HepG2 (cell line): ENCODE measurements around the gene CTU2. TPM values are rescaled to one million over a fixed set of nuclear protein-coding genes. Genes with fewer than 3 reads are reported as not detected.

Experiments
- AHR ChIP-seq: IDR thresholded peaks from 2 replicates; pipeline ENCODE4 v1.6.1; 2018; ENCODE audit warnings: missing genetic modification reagents, missing compliant biosample characterization
- ATAD3A ChIP-seq: sonication (generic); formaldehyde crosslinking; IDR thresholded peaks from 2 replicates; pipeline ENCODE4 v1.4.0; 2020; ENCODE audit warnings: missing genetic modification reagents
- ATF7 ChIP-seq, 2 experiments: fragments of 450-650 bp in 1 of 2; sonication (generic) in 1 of 2; formaldehyde crosslinking in 1 of 2; IDR thresholded peaks; 2 replicates each; pipeline versions ENCODE4 v1.4.0 to v1.6.1; 2016 to 2020; ENCODE audit warnings: antibody characterized with exemption in 1 of 2, mild to moderate bottlenecking in 1 of 2, missing genetic modification reagents in 1 of 2
- FOXK2 ChIP-seq: fragments of 450-650 bp; IDR thresholded peaks from 2 replicates; pipeline ENCODE4 v1.6.1; 2016
- HDAC6 ChIP-seq: fragments of 200-600 bp; sonication (generic); IDR thresholded peaks from 2 replicates; pipeline ENCODE4 v1.7.0; 2017; ENCODE audit warnings: mild to moderate bottlenecking, antibody characterized with exemption, low read length, low read depth
- PCBP1 ChIP-seq: fragments of 200-400 bp; formaldehyde crosslinking; IDR thresholded peaks from 2 replicates; pipeline ENCODE4 v1.6.1; 2017; ENCODE audit warnings: mild to moderate bottlenecking, low read depth, low read length, borderline replicate concordance
- PHF21A ChIP-seq: sonication (generic); formaldehyde crosslinking; IDR thresholded peaks from 2 replicates; pipeline ENCODE4 v1.5.0; 2020; ENCODE audit warnings: mild to moderate bottlenecking, missing genetic modification reagents
- SOX6 ChIP-seq, 2 experiments: fragments of 450-650 bp in 1 of 2; sonication (generic) in 1 of 2; formaldehyde crosslinking in 1 of 2; IDR thresholded peaks; 2 replicates each; pipeline versions ENCODE4 v1.4.0 to v1.6.1; 2017 to 2020; ENCODE audit warnings: antibody characterized with exemption in 1 of 2, mild to moderate bottlenecking in 1 of 2, missing genetic modification reagents in 1 of 2
- U2AF2 ChIP-seq: fragments of 200-400 bp; formaldehyde crosslinking; IDR thresholded peaks from 2 replicates; pipeline ENCODE4 v1.6.1; 2017; ENCODE audit warnings: low read depth, mild to moderate bottlenecking, low read length
- ZNF138 ChIP-seq: sonication (generic); formaldehyde crosslinking; IDR thresholded peaks from 2 replicates; pipeline ENCODE4 v1.5.0; 2020; ENCODE audit warnings: mild to moderate bottlenecking, low read depth, missing genetic modification reagents
- ZNF546 ChIP-seq: sonication (generic); formaldehyde crosslinking; conservative IDR thresholded peaks from 2 replicates; pipeline ENCODE4 v1.8.1; 2023; ENCODE audit warnings: mild to moderate bottlenecking, missing genetic modification reagents
- ZNF547 ChIP-seq: sonication (generic); formaldehyde crosslinking; IDR thresholded peaks from 2 replicates; pipeline ENCODE4 v1.5.1; 2020; ENCODE audit warnings: mild to moderate bottlenecking, missing genetic modification reagents
- ZNF562 ChIP-seq: sonication (generic); formaldehyde crosslinking; IDR thresholded peaks from 2 replicates; pipeline ENCODE4 v1.8.0; 2022; ENCODE audit warnings: missing genetic modification reagents, borderline replicate concordance
- ZNF572 ChIP-seq: sonication (generic); formaldehyde crosslinking; IDR thresholded peaks from 2 replicates; pipeline ENCODE4 v1.5.1; 2020; ENCODE audit warnings: mild to moderate bottlenecking, missing genetic modification reagents
- ZNF83 ChIP-seq: sonication (generic); formaldehyde crosslinking; IDR thresholded peaks from 2 replicates; pipeline ENCODE4 v1.4.0; 2020; ENCODE audit warnings: missing genetic modification reagents, mild to moderate bottlenecking, borderline replicate concordance
- polyA plus RNA-seq, 8 experiments: library from polyadenylated mRNA; depleted of rRNA in 3 of 8; stranded (reverse) in 7 of 8; unstranded in 1 of 8; fragments of >200 nt; fragmentation: Illumina TruSeq in 4 of 8; extraction: Trizol in 4 of 8; gene quantifications; 2 replicates each; pipeline versions ENCODE4 v1.2.1 to v1.2.3, GENCODE V29; 2011 to 2016; ENCODE audit warnings: low read depth in 4 of 8, missing spikeins in 1 of 8, mixed read lengths in 1 of 8; ENCODE audit not compliant: insufficient read depth in 1 of 8
- total RNA-seq, 5 experiments: library from RNA; depleted of rRNA; stranded (reverse); fragments of >200 nt; fragmentation: Illumina TruSeq; extraction: Trizol; gene quantifications; 2 replicates each; pipeline ENCODE4 v1.2.3, GENCODE V29; 2016; ENCODE audit warnings: low read depth in 1 of 5
- TF ChIP-seq, protein P1 (sequence below): sonication (generic); formaldehyde crosslinking; conservative IDR thresholded peaks from 2 replicates; pipeline ENCODE4 v1.5.0; 2020; ENCODE audit warnings: missing genetic modification reagents
- TF ChIP-seq, protein P2 (sequence below): sonication (generic); formaldehyde crosslinking; IDR thresholded peaks from 2 replicates; pipeline ENCODE4 v1.4.0; 2020; ENCODE audit warnings: missing genetic modification reagents, borderline replicate concordance
- TF ChIP-seq, protein P3 (sequence below): sonication (generic); formaldehyde crosslinking; conservative IDR thresholded peaks from 2 replicates; pipeline ENCODE4 v1.8.0; 2022; ENCODE audit warnings: mild to moderate bottlenecking, moderate library complexity, missing genetic modification reagents
- TF ChIP-seq, protein P4 (sequence below): sonication (generic); formaldehyde crosslinking; IDR thresholded peaks from 2 replicates; pipeline ENCODE4 v1.4.0; 2020; ENCODE audit warnings: mild to moderate bottlenecking, missing genetic modification reagents
- TF ChIP-seq, protein P5 (sequence below): sonication (generic); formaldehyde crosslinking; IDR thresholded peaks from 2 replicates; pipeline ENCODE4 v1.8.1; 2023; ENCODE audit warnings: mild to moderate bottlenecking, missing genetic modification reagents, borderline replicate concordance

CTU2 gene
- total and polyA plus RNA-seq, 2 of the 13 experiments (the other 11 are each of a cell fraction or from before 2014, with no cell fraction given) = 13.3 to 21.9 TPM

DNA sequence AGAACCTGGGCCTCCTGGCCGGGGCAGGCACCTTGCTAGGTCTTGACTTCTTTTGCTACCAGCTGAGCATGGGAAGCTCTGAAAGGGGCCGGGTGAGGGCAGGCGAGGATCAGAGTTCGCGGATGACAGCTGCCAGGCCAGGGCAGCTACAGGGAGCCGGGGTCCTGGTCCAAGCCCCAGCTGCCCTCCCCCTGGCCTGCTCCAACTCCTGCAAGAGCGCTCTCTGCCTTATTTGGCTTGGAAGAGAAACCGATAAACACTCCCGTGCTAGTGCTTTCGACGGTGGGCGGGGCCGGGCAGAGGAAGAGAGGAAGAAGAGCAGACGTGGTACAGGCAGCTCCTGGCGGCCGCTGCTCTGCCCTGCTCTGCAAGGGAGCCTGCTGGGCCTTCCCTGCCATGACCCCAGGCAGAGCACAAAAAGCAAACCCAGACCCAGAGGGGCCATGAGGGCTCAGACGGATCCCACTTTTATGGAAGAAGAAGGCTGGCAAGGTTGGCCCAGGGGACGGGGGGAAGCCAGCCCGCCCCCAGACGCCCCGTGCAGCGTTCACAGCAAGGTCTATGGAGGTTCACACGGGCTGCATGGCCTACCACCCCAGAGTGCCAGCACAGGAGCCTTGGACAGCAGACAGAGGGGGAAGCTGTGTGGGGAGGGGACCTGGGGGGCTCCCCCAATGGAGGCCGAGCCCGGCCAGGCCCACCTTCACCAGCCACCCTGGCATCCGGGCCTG, 53.1 kb downstream of the CTU2 start (continued):
- TF ChIP-seq, protein P1, sequence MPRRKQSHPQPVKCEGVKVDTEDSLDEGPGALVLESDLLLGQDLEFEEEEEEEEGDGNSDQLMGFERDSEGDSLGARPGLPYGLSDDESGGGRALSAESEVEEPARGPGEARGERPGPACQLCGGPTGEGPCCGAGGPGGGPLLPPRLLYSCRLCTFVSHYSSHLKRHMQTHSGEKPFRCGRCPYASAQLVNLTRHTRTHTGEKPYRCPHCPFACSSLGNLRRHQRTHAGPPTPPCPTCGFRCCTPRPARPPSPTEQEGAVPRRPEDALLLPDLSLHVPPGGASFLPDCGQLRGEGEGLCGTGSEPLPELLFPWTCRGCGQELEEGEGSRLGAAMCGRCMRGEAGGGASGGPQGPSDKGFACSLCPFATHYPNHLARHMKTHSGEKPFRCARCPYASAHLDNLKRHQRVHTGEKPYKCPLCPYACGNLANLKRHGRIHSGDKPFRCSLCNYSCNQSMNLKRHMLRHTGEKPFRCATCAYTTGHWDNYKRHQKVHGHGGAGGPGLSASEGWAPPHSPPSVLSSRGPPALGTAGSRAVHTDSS (CRISPR knock-in tag) = no peak
- TF ChIP-seq, protein P2, sequence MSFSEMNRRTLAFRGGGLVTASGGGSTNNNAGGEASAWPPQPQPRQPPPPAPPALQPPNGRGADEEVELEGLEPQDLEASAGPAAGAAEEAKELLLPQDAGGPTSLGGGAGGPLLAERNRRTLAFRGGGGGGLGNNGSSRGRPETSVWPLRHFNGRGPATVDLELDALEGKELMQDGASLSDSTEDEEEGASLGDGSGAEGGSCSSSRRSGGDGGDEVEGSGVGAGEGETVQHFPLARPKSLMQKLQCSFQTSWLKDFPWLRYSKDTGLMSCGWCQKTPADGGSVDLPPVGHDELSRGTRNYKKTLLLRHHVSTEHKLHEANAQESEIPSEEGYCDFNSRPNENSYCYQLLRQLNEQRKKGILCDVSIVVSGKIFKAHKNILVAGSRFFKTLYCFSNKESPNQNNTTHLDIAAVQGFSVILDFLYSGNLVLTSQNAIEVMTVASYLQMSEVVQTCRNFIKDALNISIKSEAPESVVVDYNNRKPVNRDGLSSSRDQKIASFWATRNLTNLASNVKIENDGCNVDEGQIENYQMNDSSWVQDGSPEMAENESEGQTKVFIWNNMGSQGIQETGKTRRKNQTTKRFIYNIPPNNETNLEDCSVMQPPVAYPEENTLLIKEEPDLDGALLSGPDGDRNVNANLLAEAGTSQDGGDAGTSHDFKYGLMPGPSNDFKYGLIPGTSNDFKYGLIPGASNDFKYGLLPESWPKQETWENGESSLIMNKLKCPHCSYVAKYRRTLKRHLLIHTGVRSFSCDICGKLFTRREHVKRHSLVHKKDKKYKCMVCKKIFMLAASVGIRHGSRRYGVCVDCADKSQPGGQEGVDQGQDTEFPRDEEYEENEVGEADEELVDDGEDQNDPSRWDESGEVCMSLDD = no peak
- TF ChIP-seq HDAC6 = no peak
- peak; percentile 98 for TF ChIP-seq PHF21A (CRISPR knock-in tag)
- no peak for TF ChIP-seq ZNF562 (CRISPR knock-in tag)
- TF ChIP-seq ZNF547 (CRISPR knock-in tag) = peak; percentile 85
- 0 out of 2 replicates have a peak, but pooled peaks have one; percentile 46 for TF ChIP-seq AHR (CRISPR knock-in tag)
- TF ChIP-seq ZNF138 (CRISPR knock-in tag) = 0 out of 2 replicates have a peak, but pooled peaks have one; percentile 70
- no peak; the same call in 1 of the 2 replicates for TF ChIP-seq PCBP1
- TF ChIP-seq, protein P3, sequence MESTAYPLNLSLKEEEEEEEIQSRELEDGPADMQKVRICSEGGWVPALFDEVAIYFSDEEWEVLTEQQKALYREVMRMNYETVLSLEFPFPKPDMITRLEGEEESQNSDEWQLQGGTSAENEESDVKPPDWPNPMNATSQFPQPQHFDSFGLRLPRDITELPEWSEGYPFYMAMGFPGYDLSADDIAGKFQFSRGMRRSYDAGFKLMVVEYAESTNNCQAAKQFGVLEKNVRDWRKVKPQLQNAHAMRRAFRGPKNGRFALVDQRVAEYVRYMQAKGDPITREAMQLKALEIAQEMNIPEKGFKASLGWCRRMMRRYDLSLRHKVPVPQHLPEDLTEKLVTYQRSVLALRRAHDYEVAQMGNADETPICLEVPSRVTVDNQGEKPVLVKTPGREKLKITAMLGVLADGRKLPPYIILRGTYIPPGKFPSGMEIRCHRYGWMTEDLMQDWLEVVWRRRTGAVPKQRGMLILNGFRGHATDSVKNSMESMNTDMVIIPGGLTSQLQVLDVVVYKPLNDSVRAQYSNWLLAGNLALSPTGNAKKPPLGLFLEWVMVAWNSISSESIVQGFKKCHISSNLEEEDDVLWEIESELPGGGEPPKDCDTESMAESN = 0 out of 2 replicates have a peak, but pooled peaks have one; percentile 23
- no peak for TF ChIP-seq ATAD3A (CRISPR knock-in tag)
- TF ChIP-seq SOX6 (IDR thresholded peaks at IDR 0.05) = no peak
- peak; percentile 57 for TF ChIP-seq SOX6 (CRISPR knock-in tag; IDR thresholded peaks at IDR 0.05)
- TF ChIP-seq ZNF83 (CRISPR knock-in tag) = no peak
- TF ChIP-seq ZNF546 (CRISPR knock-in tag) = no peak; the same call in 1 of the 2 replicates
- TF ChIP-seq, protein P4, sequence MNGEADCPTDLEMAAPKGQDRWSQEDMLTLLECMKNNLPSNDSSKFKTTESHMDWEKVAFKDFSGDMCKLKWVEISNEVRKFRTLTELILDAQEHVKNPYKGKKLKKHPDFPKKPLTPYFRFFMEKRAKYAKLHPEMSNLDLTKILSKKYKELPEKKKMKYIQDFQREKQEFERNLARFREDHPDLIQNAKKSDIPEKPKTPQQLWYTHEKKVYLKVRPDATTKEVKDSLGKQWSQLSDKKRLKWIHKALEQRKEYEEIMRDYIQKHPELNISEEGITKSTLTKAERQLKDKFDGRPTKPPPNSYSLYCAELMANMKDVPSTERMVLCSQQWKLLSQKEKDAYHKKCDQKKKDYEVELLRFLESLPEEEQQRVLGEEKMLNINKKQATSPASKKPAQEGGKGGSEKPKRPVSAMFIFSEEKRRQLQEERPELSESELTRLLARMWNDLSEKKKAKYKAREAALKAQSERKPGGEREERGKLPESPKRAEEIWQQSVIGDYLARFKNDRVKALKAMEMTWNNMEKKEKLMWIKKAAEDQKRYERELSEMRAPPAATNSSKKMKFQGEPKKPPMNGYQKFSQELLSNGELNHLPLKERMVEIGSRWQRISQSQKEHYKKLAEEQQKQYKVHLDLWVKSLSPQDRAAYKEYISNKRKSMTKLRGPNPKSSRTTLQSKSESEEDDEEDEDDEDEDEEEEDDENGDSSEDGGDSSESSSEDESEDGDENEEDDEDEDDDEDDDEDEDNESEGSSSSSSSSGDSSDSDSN = peak; percentile 87
- TF ChIP-seq ATF7 (IDR thresholded peaks at IDR 0.05) = no peak
- TF ChIP-seq ATF7 (CRISPR knock-in tag; IDR thresholded peaks at IDR 0.05) = no peak
- no peak for TF ChIP-seq U2AF2
- TF ChIP-seq FOXK2 = peak; percentile 78
- 0 out of 2 replicates have a peak, but pooled peaks have one; percentile 9 for TF ChIP-seq ZNF572 (CRISPR knock-in tag)
- TF ChIP-seq, protein P5, sequence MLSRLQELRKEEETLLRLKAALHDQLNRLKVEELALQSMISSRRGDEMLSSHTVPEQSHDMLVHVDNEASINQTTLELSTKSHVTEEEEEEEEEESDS = no peak
